GM21367 (cell line): ENCODE results near the gene TAF4B.
A peak's percentile ranks its signal among the peaks of the same experiment; 100 is the strongest.

Experiments used
- ATAC-seq: cut with Tn5 transposase; IDR thresholded peaks from one replicate; pipeline ENCODE4 v1.9.1; 2021; ENCODE audit not compliant: unreplicated experiment

The TAF4B gene

GRCh38 chr18:26304511-26304910 is 78.3 kb downstream of the TAF4B start:
- ATAC-seq, result no peak

- peak; percentile 87 for ATAC-seq
These were observed 81.0 kb downstream of the TAF4B start for GRCh38 chr18:26307161-26307773.

GRCh38 chr18:26309281-26309680 is 83.0 kb downstream of the TAF4B start:
- no peak for ATAC-seq

- ATAC-seq, result no peak
These were observed 86.0 kb downstream of the TAF4B start for GRCh38 chr18:26312199-26312598.

- no peak for ATAC-seq
These were observed 91.2 kb downstream of the TAF4B start for GRCh38 chr18:26317398-26317797.

- ATAC-seq, result no peak
These were observed 94.4 kb downstream of the TAF4B start for GRCh38 chr18:26320686-26321085.

- ATAC-seq, result no peak
These were observed 96.8 kb downstream of the TAF4B start for GRCh38 chr18:26322890-26323653.

GRCh38 chr18:26325771-26326170 is 99.5 kb downstream of the TAF4B start:
- ATAC-seq, result no peak

GRCh38 chr18:26327062-26327461 is 100.8 kb downstream of the TAF4B start:
- ATAC-seq, result no peak

- no peak for ATAC-seq
These were observed 106.7 kb downstream of the TAF4B start for GRCh38 chr18:26332991-26333390.

GRCh38 chr18:26335156-26335555 is 108.9 kb downstream of the TAF4B start:
- ATAC-seq, result no peak

GRCh38 chr18:26335571-26336487 is 109.6 kb downstream of the TAF4B start:
- ATAC-seq, result no peak

- no peak for ATAC-seq
These were observed 110.3 kb downstream of the TAF4B start for GRCh38 chr18:26336572-26336971.

- no peak for ATAC-seq
These were observed 116.4 kb downstream of the TAF4B start for GRCh38 chr18:26342646-26343045.

GRCh38 chr18:26350961-26351360 is 124.7 kb downstream of the TAF4B start:
- no peak for ATAC-seq

GRCh38 chr18:26356045-26356785 is 130.0 kb downstream of the TAF4B start:
- ATAC-seq, result peak; percentile 78

- no peak for ATAC-seq
These were observed 131.7 kb downstream of the TAF4B start for GRCh38 chr18:26357960-26358359.

GRCh38 chr18:26362021-26362420 is 135.8 kb downstream of the TAF4B start:
- no peak for ATAC-seq

GRCh38 chr18:26367425-26367824 is 141.2 kb downstream of the TAF4B start:
- ATAC-seq, result no peak

GRCh38 chr18:26370037-26370436 is 143.8 kb downstream of the TAF4B start:
- ATAC-seq, result no peak

- no peak for ATAC-seq
These were observed 149.9 kb downstream of the TAF4B start for GRCh38 chr18:26376105-26376504.
